Gastrocnemius medialis (tissue), 4 donors: ENCODE data around the gene TMEM207. TPM values are rescaled to one million over a fixed set of nuclear protein-coding genes. Genes with fewer than 3 reads are reported as not detected.

Source experiments
- ATAC-seq, 2 donors: fragments of 150-250 bp; one replicate each; pipeline ENCODE4 v1.9.1; 2016
- DNase-seq, 2 donors: peaks; one replicate each; pipeline ENCODE4 v3.0.0-alpha.2; 2019
- H3K27ac ChIP-seq, 4 donors: fragments of 200-600 bp; sonication (generic); 1 replicate in 1 of 4; 2 replicates in 3 of 4; pipeline ENCODE4 v1.5.1; 2016 to 2018; ENCODE audit warnings: mild to moderate bottlenecking in 2 of 4, moderate library complexity in 1 of 4
- H3K27me3 ChIP-seq, 3 donors: fragments of 200-600 bp; sonication (generic) in 2 of 3; 1 replicate in 1 of 3; 2 replicates in 2 of 3; pipeline versions ENCODE4 v1.5.1 to v1.6.0; 2016 to 2019; ENCODE audit warnings: mild to moderate bottlenecking in 1 of 3, moderate library complexity in 1 of 3
- H3K36me3 ChIP-seq, 2 donors: fragments of 200-600 bp; sonication (generic) in 1 of 2; one replicate each; pipeline ENCODE4 v1.5.1; 2017 to 2018
- H3K4me1 ChIP-seq, 2 donors: fragments of 200-600 bp; sonication (generic) in 1 of 2; one replicate each; pipeline ENCODE4 v1.5.1; 2016 to 2017; ENCODE audit warnings: mild to moderate bottlenecking in 2 of 2
- H3K4me3 ChIP-seq, 4 donors: fragments of 200-600 bp; sonication (generic) in 3 of 4; 1 replicate in 1 of 4; 2 replicates in 3 of 4; pipeline ENCODE4 v1.5.1; 2016 to 2019; ENCODE audit warnings: mild to moderate bottlenecking in 2 of 4
- H3K9me3 ChIP-seq, 3 donors: fragments of 200-600 bp; sonication (generic) in 2 of 3; 1 replicate in 1 of 3; 2 replicates in 2 of 3; pipeline ENCODE4 v1.5.1; 2016 to 2019
- CTCF ChIP-seq, 5 experiments: fragments of 450-650 bp in 3 of 5; fragments of 200-600 bp in 2 of 5; sonication (generic) in 2 of 5; IDR thresholded peaks in 4 of 5; conservative IDR thresholded peaks in 1 of 5; 1 replicate in 4 of 5; 2 replicates in 1 of 5; pipeline ENCODE4 v1.5.1; 2016 to 2019; ENCODE audit warnings: antibody characterized with exemption in 5 of 5, mild to moderate bottlenecking in 3 of 5, moderate library complexity in 3 of 5
- POLR2A ChIP-seq, 2 donors: fragments of 450-650 bp; IDR thresholded peaks; one replicate each; pipeline ENCODE4 v1.6.1; 2017; ENCODE audit warnings: antibody characterized with exemption in 2 of 2, mild to moderate bottlenecking in 2 of 2, moderate library complexity in 2 of 2
- in situ Hi-C, 4 donors: fragments of 200-750 bp; cut with MboI; loops; one replicate each; pipeline versions ENCODE4 v1.15.0 to v1.8.0; 2017; ENCODE audit warnings: low sequenced_read_pairs in 4 of 4
- intact Hi-C: fragments of 100-400 bp; cut with DNase I; formaldehyde crosslinking; loops from one replicate; pipeline ENCODE4 v1.15.1; 2023; ENCODE audit warnings: low total_unique reads
- total RNA-seq, 4 donors: library from RNA; depleted of rRNA; stranded (reverse); fragments of >200 nt; gene quantifications; one replicate each; pipeline versions ENCODE4 v1.1.0 to v1.2.3, GENCODE V29; 2016

The TMEM207 gene
- total RNA-seq, 4 donors from 2014 or later = not detected

- Histone ChIP-seq H3K4me3 (no peak overlapping the region), H3K27ac (no peak overlapping the region), H3K27me3 (no peaks in the 10 kb centered on the region), H3K36me3 (no peaks in the 10 kb centered on the region), H3K9me3 (no peaks in the 10 kb centered on the region), H3K4me1 (no peaks in the 10 kb centered on the region)
- ATAC-seq (no peak), DNase-seq (no peak)
- no peak for TF ChIP-seq POLR2A (IDR thresholded peaks at IDR 0.05)
- TF ChIP-seq CTCF (IDR thresholded peaks at IDR 0.05 in 4 of 5, conservative IDR thresholded peaks at IDR 0.05 in 1 of 5) = no peak
- intact Hi-C loops (no loop called here), in situ Hi-C loops (no loop called here)
These were observed 5.7 kb downstream of the TMEM207 start for GRCh38 chr3:190444006-190444405.

- ATAC-seq (no peak), DNase-seq (no peak)
- in situ Hi-C loops = no loop called here
- H3K36me3 ChIP-seq = no peaks in the 10 kb centered on the region
- H3K27ac ChIP-seq = no peak overlapping the region
- no peaks in the 10 kb centered on the region for H3K4me1 ChIP-seq
- intact Hi-C loops = no loop called here
- no peaks in the 10 kb centered on the region for H3K9me3 ChIP-seq
- H3K4me3 ChIP-seq = no peak overlapping the region
- H3K27me3 ChIP-seq = no peaks in the 10 kb centered on the region
- no peak for TF ChIP-seq POLR2A (IDR thresholded peaks at IDR 0.05)
- TF ChIP-seq CTCF (IDR thresholded peaks at IDR 0.05 in 4 of 5, conservative IDR thresholded peaks at IDR 0.05 in 1 of 5) = no peak
These were observed 6.4 kb downstream of the TMEM207 start for GRCh38 chr3:190443257-190443656.

- no peak for ATAC-seq
- Histone ChIP-seq H3K9me3 (no peaks in the 10 kb centered on the region), H3K4me1 (no peaks in the 10 kb centered on the region), H3K27me3 (no peaks in the 10 kb centered on the region), H3K4me3 (no peak overlapping the region), H3K27ac (no peak overlapping the region), H3K36me3 (no peaks in the 10 kb centered on the region)
- in situ Hi-C loops (no loop called here), intact Hi-C loops (no loop called here)
- TF ChIP-seq CTCF (IDR thresholded peaks at IDR 0.05 in 4 of 5, conservative IDR thresholded peaks at IDR 0.05 in 1 of 5) = no peak
- no peak for TF ChIP-seq POLR2A (IDR thresholded peaks at IDR 0.05)
- DNase-seq = no peak
These were observed 7.5 kb downstream of the TMEM207 start for GRCh38 chr3:190442240-190442639.

GRCh38 chr3:190436331-190436730 is 13.4 kb downstream of the TMEM207 start:
- no peak for DNase-seq
- ATAC-seq = no peak
- Histone ChIP-seq H3K4me1 (no peaks in the 10 kb centered on the region), H3K36me3 (no peaks in the 10 kb centered on the region), H3K9me3 (no peaks in the 10 kb centered on the region), H3K27ac (no peak overlapping the region), H3K4me3 (no peak overlapping the region), H3K27me3 (no peaks in the 10 kb centered on the region)
- in situ Hi-C loops = no loop called here
- intact Hi-C loops = no loop called here
- TF ChIP-seq CTCF (IDR thresholded peaks at IDR 0.05 in 4 of 5, conservative IDR thresholded peaks at IDR 0.05 in 1 of 5) = no peak
- TF ChIP-seq POLR2A (IDR thresholded peaks at IDR 0.05) = no peak

GRCh38 chr3:190435618-190436017 is 14.1 kb downstream of the TMEM207 start:
- TF ChIP-seq CTCF (IDR thresholded peaks at IDR 0.05 in 4 of 5, conservative IDR thresholded peaks at IDR 0.05 in 1 of 5) (no peak), POLR2A (IDR thresholded peaks at IDR 0.05) (no peak)
- no peak overlapping the region for H3K4me3 ChIP-seq
- intact Hi-C loops (no loop called here), in situ Hi-C loops (no loop called here)
- DNase-seq (no peak), ATAC-seq (no peak)
- no peaks in the 10 kb centered on the region for H3K4me1 ChIP-seq
- no peaks in the 10 kb centered on the region for H3K9me3 ChIP-seq
- no peak overlapping the region for H3K27ac ChIP-seq
- H3K36me3 ChIP-seq = no peaks in the 10 kb centered on the region
- no peaks in the 10 kb centered on the region for H3K27me3 ChIP-seq
